Measurements from ENCODE around the gene SPTBN4. TPM values are rescaled to one million over a fixed set of nuclear protein-coding genes. Genes with fewer than 3 reads are reported as not detected.

The SPTBN4 gene
- total RNA-seq, 1 experiment from 2014 or later = 1.9 TPM

DNA sequence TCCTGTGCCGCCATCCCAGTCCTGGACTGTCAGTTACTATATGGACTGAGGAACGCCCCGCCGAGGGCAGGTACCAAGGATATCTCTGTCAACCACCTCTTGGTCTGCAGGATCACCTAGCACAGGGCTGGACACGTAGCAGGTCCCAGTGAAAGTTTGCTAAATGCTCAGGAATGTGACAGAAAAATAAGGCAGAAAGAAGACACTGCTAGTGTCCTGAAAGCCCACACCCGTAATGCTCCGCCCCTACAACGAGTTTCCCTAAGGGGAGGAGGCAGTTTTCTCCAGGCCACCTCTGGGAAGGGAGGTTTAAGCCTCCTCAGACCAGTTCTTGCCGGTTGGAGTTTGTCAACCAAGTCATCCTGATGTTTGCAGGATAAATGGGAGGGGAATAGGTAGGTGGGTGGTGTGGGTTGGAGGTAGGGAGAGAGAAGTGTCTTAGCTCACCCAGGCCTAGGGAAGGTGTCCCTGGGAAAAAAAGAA lies 21.0 kb upstream of the SPTBN4 start:
- no peaks in the 10 kb centered on the region for H3K27me3 ChIP-seq (ENCODE audit: low read length)
- peak; percentile 55 for DNase-seq
- CTCF ChIA-PET = no interaction called here
- no peaks in the 10 kb centered on the region for H3K9me2 ChIP-seq (replicated peaks; ENCODE audit: low read length)
- peaks cover 12% of the 10 kb centered on the region; the same call in 1 of the 2 replicates for H3K36me3 ChIP-seq (ENCODE audit: low read depth, low read length)
- H3K9ac ChIP-seq (ENCODE audit: low read length) = no peak overlapping the region
- intact Hi-C loops (cut with micrococcal nuclease) = no loop called here
- no peak overlapping the region for H3K4me3 ChIP-seq (ENCODE audit: low read length)
- H2AFZ ChIP-seq (ENCODE audit: low read length) = no peak overlapping the region
- no TSS peak for BruUV-seq (replicated peaks)
- no peak overlapping the region for H3K4me2 ChIP-seq (ENCODE audit: low read length)
- peaks cover 31% of the 10 kb centered on the region for H3K79me2 ChIP-seq (ENCODE audit: low read length)
- H3F3A ChIP-seq (ENCODE audit: low read length, unreplicated experiment) = no peaks in the 10 kb centered on the region
- H3K9me3 ChIP-seq (ENCODE audit: low read length) = no peaks in the 10 kb centered on the region
- TF ChIP-seq EZH2 (IDR thresholded peaks at IDR 0.05; ENCODE audit: low read length, unreplicated experiment) (no peak), EZH2phosphoT487 (IDR thresholded peaks at IDR 0.05; ENCODE audit: borderline replicate concordance, low read length) (no peak)
- TF ChIP-seq, protein P1, sequence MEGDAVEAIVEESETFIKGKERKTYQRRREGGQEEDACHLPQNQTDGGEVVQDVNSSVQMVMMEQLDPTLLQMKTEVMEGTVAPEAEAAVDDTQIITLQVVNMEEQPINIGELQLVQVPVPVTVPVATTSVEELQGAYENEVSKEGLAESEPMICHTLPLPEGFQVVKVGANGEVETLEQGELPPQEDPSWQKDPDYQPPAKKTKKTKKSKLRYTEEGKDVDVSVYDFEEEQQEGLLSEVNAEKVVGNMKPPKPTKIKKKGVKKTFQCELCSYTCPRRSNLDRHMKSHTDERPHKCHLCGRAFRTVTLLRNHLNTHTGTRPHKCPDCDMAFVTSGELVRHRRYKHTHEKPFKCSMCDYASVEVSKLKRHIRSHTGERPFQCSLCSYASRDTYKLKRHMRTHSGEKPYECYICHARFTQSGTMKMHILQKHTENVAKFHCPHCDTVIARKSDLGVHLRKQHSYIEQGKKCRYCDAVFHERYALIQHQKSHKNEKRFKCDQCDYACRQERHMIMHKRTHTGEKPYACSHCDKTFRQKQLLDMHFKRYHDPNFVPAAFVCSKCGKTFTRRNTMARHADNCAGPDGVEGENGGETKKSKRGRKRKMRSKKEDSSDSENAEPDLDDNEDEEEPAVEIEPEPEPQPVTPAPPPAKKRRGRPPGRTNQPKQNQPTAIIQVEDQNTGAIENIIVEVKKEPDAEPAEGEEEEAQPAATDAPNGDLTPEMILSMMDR (conservative IDR thresholded peaks at IDR 0.05; ENCODE audit: low read depth, low read length) = no peak
- H4K20me1 ChIP-seq (ENCODE audit: low read length) = peaks cover 9% of the 10 kb centered on the region; the same call in 1 of the 2 replicates
- peaks cover 12% of the 10 kb centered on the region; the same call in 1 of the 2 replicates for H3K4me1 ChIP-seq (ENCODE audit: insufficient read depth, low read length)
- peak overlapping the region; percentile 44; the same call in 1 of the 2 replicates for H3K27ac ChIP-seq (ENCODE audit: low read length)
- POLR2A ChIA-PET (ENCODE audit: unreplicated experiment) = no interaction called here
- peak; percentile 4; the same call in 1 of the 2 replicates for ATAC-seq

GRCh38 chr19:40446263-40446784 lies 20.5 kb upstream of the SPTBN4 start:
- ATAC-seq = no peak
- intact Hi-C loops (cut with micrococcal nuclease) = no loop called here
- Histone ChIP-seq H4K20me1 (ENCODE audit: low read length) (peaks cover 9% of the 10 kb centered on the region; the same call in 1 of the 2 replicates), H3K36me3 (ENCODE audit: low read depth, low read length) (peaks cover 8% of the 10 kb centered on the region; the same call in 1 of the 2 replicates), H2AFZ (ENCODE audit: low read length) (no peak overlapping the region), H3K27ac (ENCODE audit: low read length) (peak overlapping the region; percentile 16; the same call in 1 of the 2 replicates), H3K27me3 (ENCODE audit: low read length) (no peaks in the 10 kb centered on the region), H3F3A (ENCODE audit: low read length, unreplicated experiment) (no peaks in the 10 kb centered on the region), H3K4me3 (ENCODE audit: low read length) (no peak overlapping the region), H3K4me1 (ENCODE audit: insufficient read depth, low read length) (peaks cover 12% of the 10 kb centered on the region; the same call in 1 of the 2 replicates), H3K9ac (ENCODE audit: low read length) (no peak overlapping the region), H3K9me3 (ENCODE audit: low read length) (no peaks in the 10 kb centered on the region), H3K4me2 (ENCODE audit: low read length) (no peak overlapping the region), H3K79me2 (ENCODE audit: low read length) (peaks cover 26% of the 10 kb centered on the region), H3K9me2 (replicated peaks; ENCODE audit: low read length) (no peaks in the 10 kb centered on the region)
- TF ChIP-seq EZH2 (IDR thresholded peaks at IDR 0.05; ENCODE audit: low read length, unreplicated experiment) (no peak), EZH2phosphoT487 (IDR thresholded peaks at IDR 0.05; ENCODE audit: borderline replicate concordance, low read length) (no peak)
- TF ChIP-seq, protein P1 (conservative IDR thresholded peaks at IDR 0.05; ENCODE audit: low read depth, low read length) = no peak
- no peak for DNase-seq
- ChIA-PET POLR2A (ENCODE audit: unreplicated experiment) (no interaction called here), CTCF (no interaction called here)
- no TSS peak for BruUV-seq (replicated peaks)

DNA sequence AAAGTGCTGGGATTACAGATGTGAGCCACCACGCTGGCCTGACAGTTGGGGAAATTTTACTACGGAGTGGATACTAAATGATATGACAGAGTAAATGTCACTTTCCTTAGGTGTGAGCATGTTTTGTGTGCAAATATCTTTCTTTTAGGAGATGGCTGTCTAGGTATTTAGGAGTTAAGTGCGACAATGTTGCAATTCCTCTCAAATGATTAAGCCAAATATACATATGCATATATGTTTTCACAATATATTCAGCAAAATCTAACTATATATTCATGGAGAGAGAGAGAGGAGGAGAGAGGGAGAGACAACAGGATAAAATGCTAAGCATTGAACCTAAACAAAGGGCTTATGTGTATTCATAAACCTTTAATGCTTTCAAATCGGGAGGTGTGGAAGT lies 17.3 kb upstream of the SPTBN4 start:
- no TSS peak for BruUV-seq (replicated peaks)
- intact Hi-C loops (cut with micrococcal nuclease) = no loop called here
- DNase-seq (no peak), ATAC-seq (no peak)
- no peaks in the 10 kb centered on the region for H3K36me3 ChIP-seq (ENCODE audit: low read depth, low read length)
- POLR2A ChIA-PET (ENCODE audit: unreplicated experiment) = no interaction called here
- no peak overlapping the region for H3K4me2 ChIP-seq (ENCODE audit: low read length)
- H3K4me3 ChIP-seq (ENCODE audit: low read length) = no peak overlapping the region
- H3K9me2 ChIP-seq (replicated peaks; ENCODE audit: low read length) = no peaks in the 10 kb centered on the region
- no peak overlapping the region for H3K9ac ChIP-seq (ENCODE audit: low read length)
- H3K27me3 ChIP-seq (ENCODE audit: low read length) = no peaks in the 10 kb centered on the region
- H3K4me1 ChIP-seq (ENCODE audit: insufficient read depth, low read length) = peaks cover 7% of the 10 kb centered on the region; the same call in 1 of the 2 replicates
- no peaks in the 10 kb centered on the region for H3K79me2 ChIP-seq (ENCODE audit: low read length)
- H4K20me1 ChIP-seq (ENCODE audit: low read length) = no peaks in the 10 kb centered on the region
- H3K9me3 ChIP-seq (ENCODE audit: low read length) = no peaks in the 10 kb centered on the region
- no peaks in the 10 kb centered on the region for H3F3A ChIP-seq (ENCODE audit: low read length, unreplicated experiment)
- TF ChIP-seq EZH2phosphoT487 (IDR thresholded peaks at IDR 0.05; ENCODE audit: borderline replicate concordance, low read length) (no peak), EZH2 (IDR thresholded peaks at IDR 0.05; ENCODE audit: low read length, unreplicated experiment) (no peak)
- TF ChIP-seq, protein P1 (conservative IDR thresholded peaks at IDR 0.05; ENCODE audit: low read depth, low read length) = no peak
- no peak overlapping the region for H2AFZ ChIP-seq (ENCODE audit: low read length)
- no peak overlapping the region for H3K27ac ChIP-seq (ENCODE audit: low read length)
- CTCF ChIA-PET = no interaction called here
